Measurements from ENCODE around the gene TAS1R3. TPM values are rescaled to one million over a fixed set of nuclear protein-coding genes. Genes with fewer than 3 reads are reported as not detected.

TAS1R3 gene
- total and polyA plus RNA-seq, 10 of the 15 experiments (the other 5 are each of a cell fraction or from before 2014, with no cell fraction given) = 0.04 to 0.51 (median 0.08) TPM; not detected in 3

- TF ChIP-seq PRDM15 (CRISPR knock-in tag; IDR thresholded peaks at IDR 0.05) = no peak
Observed at GRCh38 chr1:1324084-1324523, 7.0 kb upstream of the TAS1R3 start (continued).

GRCh38 chr1:1324524-1325287 is 6.4 kb upstream of the TAS1R3 start, which contains the start of the genes CPTP and INTS11:
Gene CPTP (plus strand): TSS chr1:1324802. CDS start chr1:1326911, 2,109 bp downstream.
Gene INTS11 (minus strand): TSS chr1:1324660. CDS start chr1:1324608, 52 bp downstream.
- H2AFZ ChIP-seq (ENCODE audit: control insufficient read depth, low read depth, low read length) = peak within 1 kb of the TSS; percentile 85
- peak; percentile 61 for DNase-seq (ENCODE audit: low read depth, low spot score)
- CTCF ChIA-PET = interaction anchor here (1.0 kb wide), 1 partner anchor 19 kb away, joined by 3 read pairs; no protein-coding TSS in a partner anchor
- no peaks in the 10 kb centered on the region for H3K27me3 ChIP-seq (replicated peaks in 1 of 2; ENCODE audit: control insufficient read depth in 2 of 2, insufficient read depth in 2 of 2, low read length in 1 of 2)
- intact Hi-C loops (cut with micrococcal nuclease; ENCODE audit: unreplicated experiment) = no loop called here
- H4K20me1 ChIP-seq (ENCODE audit: control insufficient read depth, insufficient read depth) = no peaks in the 10 kb centered on the region
- POLR2A ChIA-PET = no interaction called here
- H3K4me2 ChIP-seq (ENCODE audit: control insufficient read depth, insufficient read depth) = peak within 1 kb of the TSS; percentile 99
- peaks cover 0 to 2% of the 10 kb centered on the region in 2 experiments; a peak in 2 of 4 replicates for H3K36me3 ChIP-seq (ENCODE audit: control insufficient read depth in 2 of 2, insufficient read depth in 2 of 2, low read length in 1 of 2)
- H3K27ac ChIP-seq (ENCODE audit: control insufficient read depth, insufficient read depth) = peak within 1 kb of the TSS; percentile 82
- H3K4me3 ChIP-seq = peak within 1 kb of the TSS; percentile 88
- peak; percentile 54 for FAIRE-seq
- no peaks in the 10 kb centered on the region for H3K9me3 ChIP-seq (replicated peaks; ENCODE audit: control insufficient read depth, insufficient read depth, low read length)
- in situ Hi-C loops (cut with MboI) = no loop called here
- peak; percentile 92 for ATAC-seq
- WGBS (ENCODE audit: insufficient coverage, insufficient replicate concordance, low lambda C conversion rate, missing lambda C conversion rate) = 1% methylated on average over 51 of the region's 84 CpGs
- SMC1A ChIA-PET (ENCODE audit: uncharacterized antibody, unreplicated experiment) = no interaction called here
- peaks cover 10% of the 10 kb centered on the region for H3K4me1 ChIP-seq (ENCODE audit: control insufficient read depth, insufficient read depth, low read length)
- no TSS peak for BruUV-seq (replicated peaks)
- H3K9ac ChIP-seq (ENCODE audit: control insufficient read depth, insufficient read depth, low read length) = peak within 1 kb of the TSS; percentile 90
- H3K79me2 ChIP-seq (ENCODE audit: control insufficient read depth, insufficient read depth, low read length) = peaks cover 43% of the 10 kb centered on the region
- RAD21 ChIA-PET (ENCODE audit: unreplicated experiment) = no interaction called here
- TF ChIP-seq MLLT1 (IDR thresholded peaks at IDR 0.05) (no peak), RB1 (IDR thresholded peaks at IDR 0.05; ENCODE audit: borderline replicate concordance) (peak; percentile 13; the same call in 1 of the 2 replicates), MEF2A (IDR thresholded peaks at IDR 0.05; ENCODE audit: insufficient read depth, low read depth, low read length) (no peak), EGR1 (IDR thresholded peaks at IDR 0.05; ENCODE audit: borderline replicate concordance in 1 of 2, low read depth in 2 of 2, low read length in 2 of 2) (peak in 1 of 2 experiments; percentile 42; a peak in 1 of 3 replicates), ETV6 (conservative IDR thresholded peaks at IDR 0.05 in 1 of 2, IDR thresholded peaks at IDR 0.05 in 1 of 2; ENCODE audit: borderline replicate concordance in 1 of 2, low read depth in 1 of 2) (no peak), PAX8 (IDR thresholded peaks at IDR 0.05) (no peak), EP300 (IDR thresholded peaks at IDR 0.05; ENCODE audit: borderline replicate concordance in 1 of 2, control insufficient read depth in 1 of 2, low read depth in 2 of 2, low read length in 2 of 2) (no peak), SMARCA5 (IDR thresholded peaks at IDR 0.05) (no peak), MXI1 (IDR thresholded peaks at IDR 0.05; ENCODE audit: low read depth, low read length) (no peak; the same call in 1 of the 2 replicates), PAX5 (IDR thresholded peaks at IDR 0.05; ENCODE audit: borderline replicate concordance, low read depth, low read length) (no peak), SMAD5 (IDR thresholded peaks at IDR 0.05; ENCODE audit: low read depth) (no peak), ZBED1 (IDR thresholded peaks at IDR 0.05; ENCODE audit: borderline replicate concordance) (no peak), BHLHE40 (IDR thresholded peaks at IDR 0.05; ENCODE audit: borderline replicate concordance in 1 of 2, low read depth in 2 of 2, low read length in 1 of 2) (peak in 1 of 2 experiments; percentile 57; a peak in 1 of 4 replicates), GABPA (IDR thresholded peaks at IDR 0.05; ENCODE audit: low read depth) (peak; percentile 84), RBBP5 (conservative IDR thresholded peaks at IDR 0.05) (no peak), MTA2 (IDR thresholded peaks at IDR 0.05; ENCODE audit: low read depth) (no peak)

All from GM12878 (cell line).